ENCODE results near the gene PPAT. TPM values are rescaled to one million over a fixed set of nuclear protein-coding genes. Genes with fewer than 3 reads are reported as not detected.

Gene PPAT
- total and polyA plus RNA-seq, 2 donors (not counting 1 experiment from before 2014, with no cell fraction given) = 3.2 to 9.2 TPM

GRCh38 chr4:56425518-56425917 lies 9.9 kb downstream of the PPAT start:
- H3K9me3 Mint-ChIP-seq (ENCODE audit: insufficient read depth) = no peaks in the 10 kb centered on the region
- no peak overlapping the region for H3K27ac Mint-ChIP-seq
- POLR2A ChIA-PET = no interaction called here
- DNase-seq (peak; percentile 5), ATAC-seq (ENCODE audit: low read depth) (no peak)
- H3K27me3 Mint-ChIP-seq = no peaks in the 10 kb centered on the region
- Histone ChIP-seq H3K36me3 (replicated peaks in 1 of 2; ENCODE audit: control extremely low read depth in 1 of 2, control insufficient read depth in 1 of 2, extremely low read depth in 1 of 2, insufficient read depth in 2 of 2, low read length in 1 of 2) (no peaks in the 10 kb centered on the region), H3K9me3 (ENCODE audit: control extremely low read depth in 1 of 3, control insufficient read depth in 2 of 3, insufficient read depth in 1 of 3, low read length in 2 of 3) (no peaks in the 10 kb centered on the region), H3K27me3 (replicated peaks in 1 of 4; ENCODE audit: control extremely low read depth in 1 of 4, control insufficient read depth in 3 of 4, insufficient read depth in 4 of 4, low read length in 3 of 4) (no peaks in the 10 kb centered on the region), H2AFZ (ENCODE audit: insufficient read depth, low read depth, low read length, poor library complexity, severe bottlenecking) (no peak overlapping the region), H3K4me3 (ENCODE audit: control extremely low read depth in 1 of 5, extremely low read depth in 1 of 5, insufficient read depth in 1 of 5, low read depth in 2 of 5, low read length in 4 of 5) (no peak overlapping the region), H3K79me2 (ENCODE audit: control insufficient read depth, insufficient read depth, low read length) (peaks cover 69% of the 10 kb centered on the region), H3K9ac (ENCODE audit: low read length) (no peak overlapping the region), H3K27ac (ENCODE audit: low read length in 2 of 2) (no peak overlapping the region), H3K4me1 (ENCODE audit: control insufficient read depth in 2 of 2, insufficient read depth in 2 of 2, low read length in 2 of 2) (no peaks in the 10 kb centered on the region), H3K4me2 (replicated peaks; ENCODE audit: low read depth, low read length, poor library complexity, severe bottlenecking) (no peak overlapping the region), H4K20me1 (ENCODE audit: control insufficient read depth, insufficient read depth, low read length, poor library complexity, severe bottlenecking) (no peaks in the 10 kb centered on the region)
- peaks cover 9% of the 10 kb centered on the region for H3K4me1 Mint-ChIP-seq
- intact Hi-C loops (cut with micrococcal nuclease) = loop anchor here (1.0 kb wide), 3 partner anchors 119 to 411 kb away; no protein-coding TSS in a partner anchor
- 71% methylated on average over 1 of the region's 3 CpGs for WGBS (ENCODE audit: insufficient coverage)
- CTCF ChIA-PET = interaction anchor here (0.6 to 6.9 kb wide), 19 partner anchors 10 to 477 kb away, joined by 3 to 130 read pairs (median 5); partner anchors contain the start of genes AASDH, CEP135, PAICS and PPAT
- H3K4me3 Mint-ChIP-seq = no peak overlapping the region
- TF ChIP-seq CTCF (IDR thresholded peaks at IDR 0.05) (no peak), EZH2 (IDR thresholded peaks at IDR 0.05; ENCODE audit: borderline replicate concordance, insufficient read depth, low read depth, low read length, poor library complexity, severe bottlenecking) (no peak)

- no peak overlapping the region for H3K4me3 ChIP-seq (ENCODE audit: control extremely low read depth in 1 of 5, extremely low read depth in 1 of 5, insufficient read depth in 1 of 5, low read depth in 2 of 5, low read length in 4 of 5)
- no peak overlapping the region for H3K27ac Mint-ChIP-seq
- TF ChIP-seq CTCF (IDR thresholded peaks at IDR 0.05) (peak; percentile 85), EZH2 (IDR thresholded peaks at IDR 0.05; ENCODE audit: borderline replicate concordance, insufficient read depth, low read depth, low read length, poor library complexity, severe bottlenecking) (no peak)
- ChIA-PET CTCF (interaction anchor here (0.7 to 6.9 kb wide), 28 partner anchors 11 to 477 kb away, joined by 3 to 130 read pairs (median 5); partner anchors contain the start of genes AASDH, CEP135, PAICS and PPAT), POLR2A (no interaction called here)
- H2AFZ ChIP-seq (ENCODE audit: insufficient read depth, low read depth, low read length, poor library complexity, severe bottlenecking) = no peak overlapping the region
- no peaks in the 10 kb centered on the region for H3K9me3 ChIP-seq (ENCODE audit: control extremely low read depth in 1 of 3, control insufficient read depth in 2 of 3, insufficient read depth in 1 of 3, low read length in 2 of 3)
- no peaks in the 10 kb centered on the region for H3K27me3 ChIP-seq (replicated peaks in 1 of 4; ENCODE audit: control extremely low read depth in 1 of 4, control insufficient read depth in 3 of 4, insufficient read depth in 4 of 4, low read length in 3 of 4)
- no peaks in the 10 kb centered on the region for H3K9me3 Mint-ChIP-seq (ENCODE audit: insufficient read depth)
- H4K20me1 ChIP-seq (ENCODE audit: control insufficient read depth, insufficient read depth, low read length, poor library complexity, severe bottlenecking) = no peaks in the 10 kb centered on the region
- H3K27ac ChIP-seq (ENCODE audit: low read length in 2 of 2) = no peak overlapping the region
- no peaks in the 10 kb centered on the region for H3K4me1 ChIP-seq (ENCODE audit: control insufficient read depth in 2 of 2, insufficient read depth in 2 of 2, low read length in 2 of 2)
- no peaks in the 10 kb centered on the region for H3K36me3 ChIP-seq (replicated peaks in 1 of 2; ENCODE audit: control extremely low read depth in 1 of 2, control insufficient read depth in 1 of 2, extremely low read depth in 1 of 2, insufficient read depth in 2 of 2, low read length in 1 of 2)
- peaks cover 9% of the 10 kb centered on the region for H3K4me1 Mint-ChIP-seq
- H3K4me3 Mint-ChIP-seq = no peak overlapping the region
- no peaks in the 10 kb centered on the region for H3K27me3 Mint-ChIP-seq
- intact Hi-C loops (cut with micrococcal nuclease) = loop anchor here (1.0 to 5.0 kb wide), 4 partner anchors 119 to 411 kb away; no protein-coding TSS in a partner anchor
- DNase-seq = peak; percentile 67
- peaks cover 63% of the 10 kb centered on the region for H3K79me2 ChIP-seq (ENCODE audit: control insufficient read depth, insufficient read depth, low read length)
- H3K4me2 ChIP-seq (replicated peaks; ENCODE audit: low read depth, low read length, poor library complexity, severe bottlenecking) = no peak overlapping the region
- no peak overlapping the region for H3K9ac ChIP-seq (ENCODE audit: low read length)
- no peak for ATAC-seq (ENCODE audit: low read depth)
- no CpG with 5 or more reads among the region's 5 CpGs for WGBS (ENCODE audit: insufficient coverage)
Observed at GRCh38 chr4:56424697-56425514, 10.5 kb downstream of the PPAT start.
